SJCRH30 (cell line): ENCODE data around the gene CD44. TPM values are rescaled to one million over a fixed set of nuclear protein-coding genes. Genes with fewer than 3 reads are reported as not detected.

Source experiments
- DNase-seq, 2 experiments: peaks; one replicate each; pipeline ENCODE4 v3.0.0-alpha.2; 2015 to 2020
- H3K27ac ChIP-seq: fragments of 250-450 bp; sonication (Bioruptor Pico); 2 replicates; pipeline ENCODE4 v1.5.1; 2020; ENCODE audit warnings: mild to moderate bottlenecking, moderate library complexity
- H3K27me3 ChIP-seq: fragments of 250-450 bp; sonication (Bioruptor Pico); 2 replicates; pipeline ENCODE4 v1.5.1; 2020; ENCODE audit warnings: mild to moderate bottlenecking, moderate library complexity
- H3K36me3 ChIP-seq: fragments of 250-450 bp; sonication (Bioruptor Pico); 2 replicates; pipeline ENCODE4 v1.5.1; 2020; ENCODE audit warnings: mild to moderate bottlenecking, moderate library complexity
- H3K4me1 ChIP-seq: fragments of 250-450 bp; sonication (Bioruptor Pico); 2 replicates; pipeline ENCODE4 v1.5.1; 2020; ENCODE audit warnings: mild to moderate bottlenecking, moderate library complexity
- H3K4me3 ChIP-seq: fragments of 250-450 bp; sonication (Bioruptor Pico); 2 replicates; pipeline ENCODE4 v1.5.1; 2020; ENCODE audit warnings: mild to moderate bottlenecking, moderate library complexity
- H3K9me3 ChIP-seq: fragments of 250-450 bp; sonication (Bioruptor Pico); replicated peaks from 2 replicates; pipeline ENCODE4 v1.5.1; 2020; ENCODE audit warnings: mild to moderate bottlenecking, moderate library complexity
- total RNA-seq: library from RNA; depleted of rRNA; stranded (reverse); fragments of >200 nt; shearing (Covaris generic); gene quantifications from 2 replicates; pipeline ENCODE4 v1.2.3, GENCODE V29; 2014

Gene CD44
- total RNA-seq, 1 experiment from 2014 or later: 0.04 TPM

GRCh38 chr11:35242412-35243242, 103.7 kb downstream of the CD44 start:
- H3K27ac ChIP-seq: no peak overlapping the region
- DNase-seq: no peak
- H3K27me3 ChIP-seq: 0 out of 2 replicates have a peak, but pooled peaks cover 3% of the 10 kb centered on the region
- no peaks in the 10 kb centered on the region for H3K9me3 ChIP-seq
- H3K4me1 ChIP-seq: no peaks in the 10 kb centered on the region
- no peak overlapping the region for H3K4me3 ChIP-seq
- H3K36me3 ChIP-seq: no peaks in the 10 kb centered on the region

- Histone ChIP-seq H3K36me3 (no peaks in the 10 kb centered on the region), H3K4me3 (no peak overlapping the region), H3K9me3 (no peaks in the 10 kb centered on the region), H3K27ac (no peak overlapping the region), H3K27me3 (0 out of 2 replicates have a peak, but pooled peaks cover under 1% of the 10 kb centered on the region), H3K4me1 (no peaks in the 10 kb centered on the region)
- DNase-seq: no peak
Measured at GRCh38 chr11:35243774-35244173, 104.8 kb downstream of the CD44 start.

- H3K27ac ChIP-seq: no peak overlapping the region
- DNase-seq: no peak
- no peaks in the 10 kb centered on the region for H3K4me1 ChIP-seq
- H3K27me3 ChIP-seq: no peaks in the 10 kb centered on the region
- H3K9me3 ChIP-seq: no peaks in the 10 kb centered on the region
- H3K36me3 ChIP-seq: no peaks in the 10 kb centered on the region
- no peak overlapping the region for H3K4me3 ChIP-seq
Measured at GRCh38 chr11:35245056-35245455, 106.1 kb downstream of the CD44 start.

- Histone ChIP-seq H3K36me3 (no peaks in the 10 kb centered on the region), H3K4me1 (no peaks in the 10 kb centered on the region), H3K9me3 (no peaks in the 10 kb centered on the region), H3K27me3 (no peaks in the 10 kb centered on the region), H3K4me3 (no peak overlapping the region), H3K27ac (no peak overlapping the region)
- no peak for DNase-seq
Measured at GRCh38 chr11:35245786-35246185, 106.8 kb downstream of the CD44 start.

- Histone ChIP-seq H3K9me3 (no peaks in the 10 kb centered on the region), H3K27ac (no peak overlapping the region), H3K4me1 (no peaks in the 10 kb centered on the region), H3K4me3 (no peak overlapping the region), H3K36me3 (no peaks in the 10 kb centered on the region), H3K27me3 (no peaks in the 10 kb centered on the region; the same call in 1 of the 2 replicates)
- no peak for DNase-seq
Measured at GRCh38 chr11:35246745-35247144, 107.8 kb downstream of the CD44 start.

- Histone ChIP-seq H3K27me3 (no peaks in the 10 kb centered on the region; the same call in 1 of the 2 replicates), H3K36me3 (no peaks in the 10 kb centered on the region), H3K9me3 (no peaks in the 10 kb centered on the region), H3K4me1 (no peaks in the 10 kb centered on the region), H3K4me3 (no peak overlapping the region), H3K27ac (no peak overlapping the region)
- no peak for DNase-seq
Measured at GRCh38 chr11:35247428-35247827, 108.5 kb downstream of the CD44 start.

- Histone ChIP-seq H3K27ac (no peak overlapping the region), H3K4me1 (no peaks in the 10 kb centered on the region), H3K9me3 (no peaks in the 10 kb centered on the region), H3K4me3 (no peak overlapping the region), H3K27me3 (no peaks in the 10 kb centered on the region; the same call in 1 of the 2 replicates), H3K36me3 (no peaks in the 10 kb centered on the region)
- no peak for DNase-seq
Measured at GRCh38 chr11:35247863-35248262, 108.9 kb downstream of the CD44 start.

- no peak for DNase-seq
- Histone ChIP-seq H3K4me1 (no peaks in the 10 kb centered on the region), H3K4me3 (no peak overlapping the region), H3K36me3 (no peaks in the 10 kb centered on the region), H3K9me3 (no peaks in the 10 kb centered on the region), H3K27me3 (peaks cover 5% of the 10 kb centered on the region), H3K27ac (no peak overlapping the region)
Measured at GRCh38 chr11:35248558-35249323, 109.8 kb downstream of the CD44 start.

GRCh38 chr11:35250192-35250591, 111.2 kb downstream of the CD44 start:
- peaks cover 5% of the 10 kb centered on the region for H3K27me3 ChIP-seq

GRCh38 chr11:35250621-35251020, 111.7 kb downstream of the CD44 start:
- H3K4me3 ChIP-seq: no peak overlapping the region
- H3K27ac ChIP-seq: no peak overlapping the region
- H3K9me3 ChIP-seq: no peaks in the 10 kb centered on the region
- H3K4me1 ChIP-seq: no peaks in the 10 kb centered on the region
- DNase-seq: no peak
- no peaks in the 10 kb centered on the region for H3K36me3 ChIP-seq
- peaks cover 5% of the 10 kb centered on the region for H3K27me3 ChIP-seq

More at GRCh38 chr11:35250192-35250591, 111.2 kb downstream of the CD44 start:
- Histone ChIP-seq H3K36me3 (no peaks in the 10 kb centered on the region), H3K27ac (no peak overlapping the region), H3K9me3 (no peaks in the 10 kb centered on the region), H3K4me1 (no peaks in the 10 kb centered on the region), H3K4me3 (no peak overlapping the region)
- DNase-seq: no peak

- no peaks in the 10 kb centered on the region for H3K9me3 ChIP-seq
- no peak for DNase-seq
- peaks cover 9% of the 10 kb centered on the region for H3K27me3 ChIP-seq
- no peaks in the 10 kb centered on the region for H3K4me1 ChIP-seq
- no peaks in the 10 kb centered on the region for H3K36me3 ChIP-seq
- no peak overlapping the region for H3K27ac ChIP-seq
- H3K4me3 ChIP-seq: no peak overlapping the region
Measured at GRCh38 chr11:35253237-35253636, 114.3 kb downstream of the CD44 start.

GRCh38 chr11:35255514-35255913, 116.5 kb downstream of the CD44 start:
- Histone ChIP-seq H3K27me3 (peaks cover 9% of the 10 kb centered on the region), H3K9me3 (no peaks in the 10 kb centered on the region), H3K4me3 (no peak overlapping the region), H3K36me3 (no peaks in the 10 kb centered on the region), H3K27ac (no peak overlapping the region), H3K4me1 (no peaks in the 10 kb centered on the region)
- no peak for DNase-seq

GRCh38 chr11:35256296-35256695, 117.3 kb downstream of the CD44 start:
- H3K4me3 ChIP-seq: no peak overlapping the region
- no peak overlapping the region for H3K27ac ChIP-seq
- H3K27me3 ChIP-seq: peaks cover 12% of the 10 kb centered on the region
- H3K9me3 ChIP-seq: no peaks in the 10 kb centered on the region
- H3K4me1 ChIP-seq: no peaks in the 10 kb centered on the region
- no peak for DNase-seq
- H3K36me3 ChIP-seq: no peaks in the 10 kb centered on the region

- H3K36me3 ChIP-seq: no peaks in the 10 kb centered on the region
- peaks cover 14% of the 10 kb centered on the region for H3K27me3 ChIP-seq
- H3K4me1 ChIP-seq: no peaks in the 10 kb centered on the region
- H3K27ac ChIP-seq: no peak overlapping the region
- H3K4me3 ChIP-seq: no peak overlapping the region
- no peaks in the 10 kb centered on the region for H3K9me3 ChIP-seq
- no peak for DNase-seq
Measured at GRCh38 chr11:35257281-35257680, 118.3 kb downstream of the CD44 start.

GRCh38 chr11:35259529-35259928, 120.6 kb downstream of the CD44 start:
- Histone ChIP-seq H3K4me3 (no peak overlapping the region), H3K27me3 (peaks cover 10% of the 10 kb centered on the region; the same call in 1 of the 2 replicates), H3K27ac (no peak overlapping the region), H3K36me3 (no peaks in the 10 kb centered on the region), H3K9me3 (no peaks in the 10 kb centered on the region), H3K4me1 (no peaks in the 10 kb centered on the region)
- no peak for DNase-seq
